HG03159 (cell line): ENCODE data around the gene TMEM150B.
A peak's percentile ranks its signal among the peaks of the same experiment; 100 is the strongest.
"Not testable (repeated sequence)": the region's sequence is repeated elsewhere in the genome, so short reads cannot be mapped to it uniquely, and the experiment has no call there.

Experiments used
- ATAC-seq: cut with Tn5 transposase; IDR thresholded peaks from one replicate; pipeline ENCODE4 v1.9.1; 2021; ENCODE audit warnings: mild to moderate bottlenecking, moderate library complexity; ENCODE audit not compliant: unreplicated experiment

Gene TMEM150B

DNA sequence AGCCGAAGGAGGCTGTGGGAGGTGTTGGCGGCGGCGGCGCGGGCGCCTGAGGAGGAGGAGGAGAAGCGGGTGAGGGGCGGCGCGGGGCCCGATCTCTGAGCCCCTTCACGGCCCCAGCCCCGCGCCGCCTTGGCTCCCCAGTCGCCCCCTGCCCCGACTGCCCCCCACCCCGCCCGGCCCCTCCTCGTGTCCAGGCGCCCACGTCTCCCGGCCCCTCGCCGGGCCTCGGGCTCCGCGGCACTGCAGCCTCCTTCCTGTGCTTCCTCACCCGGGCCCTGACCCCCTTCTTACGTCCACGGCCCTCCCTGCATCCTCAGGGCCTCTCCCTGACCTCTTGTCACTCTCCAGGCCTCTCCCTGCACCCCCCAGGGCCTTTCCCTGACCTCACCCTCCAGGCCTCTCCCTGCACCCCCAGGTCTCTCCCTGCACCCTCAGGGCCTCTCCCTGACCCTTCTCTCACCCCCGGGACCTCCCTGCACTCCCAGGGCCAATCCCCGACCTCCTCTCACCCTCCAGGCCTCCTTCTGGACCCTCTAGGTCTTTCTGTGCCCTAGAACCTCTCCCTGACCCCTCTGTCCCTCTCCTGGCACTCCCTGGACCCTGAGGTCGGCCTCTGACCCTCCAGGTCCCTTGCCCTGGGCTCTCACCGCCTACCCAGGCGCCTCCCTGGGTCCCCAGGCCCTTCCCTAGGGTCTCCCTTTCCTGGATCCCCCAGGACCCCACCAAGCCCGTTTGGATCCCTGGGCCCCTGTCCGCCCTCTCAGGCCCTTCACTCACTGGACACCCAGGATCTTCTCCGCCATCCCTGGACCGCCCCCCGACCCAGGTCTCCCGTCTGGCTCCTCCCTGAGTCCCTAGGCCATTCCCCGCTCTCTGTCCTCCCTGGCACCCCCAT lies 15.0 kb upstream of the TMEM150B start:
- no peak for ATAC-seq

- ATAC-seq: peak; percentile 80
Measured at GRCh38 chr19:55339105-55339888, 14.2 kb upstream of the TMEM150B start, which contains the start of gene KMT5C. KMT5C (plus strand) TSS chr19:55339876; CDS start chr19:55341937, 2,061 bp downstream.

GRCh38 chr19:55336101-55336500 lies 11.0 kb upstream of the TMEM150B start:
- no peak for ATAC-seq

- no peak for ATAC-seq
Measured at GRCh38 chr19:55333870-55334269, 8.7 kb upstream of the TMEM150B start.

- ATAC-seq: not testable (repeated sequence)
Measured at GRCh38 chr19:55329791-55330190, 4.7 kb upstream of the TMEM150B start.

DNA sequence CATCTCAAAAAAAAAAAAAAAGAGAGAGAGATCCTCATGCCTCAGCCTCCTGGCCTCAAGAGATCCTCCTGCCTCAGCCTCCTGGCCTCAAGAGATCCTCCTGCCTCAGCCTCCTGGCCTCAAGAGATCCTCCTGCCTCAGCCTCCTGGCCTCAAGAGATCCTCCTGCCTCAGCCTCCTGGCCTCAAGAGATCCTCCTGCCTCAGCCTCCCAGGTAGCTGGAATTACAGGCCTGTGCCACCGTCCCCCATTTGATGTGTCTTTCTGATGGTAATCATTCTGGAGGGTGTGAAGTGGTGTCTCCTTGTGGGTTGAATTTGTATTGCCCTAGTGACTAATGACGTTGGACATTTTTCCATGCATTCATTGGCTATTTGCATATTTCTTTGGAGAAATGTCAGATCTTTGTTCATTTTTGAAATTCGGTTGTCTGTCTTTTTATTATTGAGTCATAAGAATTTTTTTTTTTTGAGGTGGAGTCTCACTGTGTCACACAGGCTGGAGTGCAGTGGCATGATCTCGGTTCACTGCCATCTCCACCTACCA lies 3.7 kb upstream of the TMEM150B start:
- ATAC-seq: not testable (repeated sequence)

- no peak for ATAC-seq
Measured at GRCh38 chr19:55324662-55325061, 479 bp downstream of the TMEM150B start.

- ATAC-seq: no peak
Measured at GRCh38 chr19:55322204-55322885, 2.8 kb downstream of the TMEM150B start.

GRCh38 chr19:55321466-55322137 lies 3.5 kb downstream of the TMEM150B start:
- ATAC-seq: no peak

DNA sequence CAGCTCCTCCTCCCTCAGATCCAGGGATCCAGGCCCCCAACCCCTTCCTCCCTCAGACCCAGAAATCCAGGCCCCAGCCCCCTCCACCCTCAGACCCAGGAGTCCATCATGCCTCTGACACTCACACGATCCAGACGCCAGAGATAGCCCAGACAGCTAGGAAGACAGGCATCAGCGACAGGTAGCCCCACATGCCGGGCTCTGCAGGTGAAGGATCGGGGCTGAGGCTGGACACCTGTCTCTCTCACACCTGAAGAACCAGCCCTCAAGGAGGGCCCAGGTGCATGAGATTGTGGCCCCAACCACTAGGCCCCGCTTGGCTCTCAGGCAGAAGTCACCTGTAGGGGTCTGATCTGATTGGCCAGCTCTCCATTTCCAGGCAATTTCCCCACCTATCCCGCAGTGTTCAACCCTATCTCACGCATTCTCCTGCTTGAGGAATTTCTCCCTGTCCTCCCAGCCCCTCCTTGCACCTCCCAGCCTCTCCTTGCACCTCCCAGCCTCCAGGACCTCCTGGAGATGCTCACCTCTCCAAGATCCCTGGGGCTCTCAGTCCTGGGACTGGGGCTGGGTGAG lies 4.2 kb downstream of the TMEM150B start:
- no peak for ATAC-seq

DNA sequence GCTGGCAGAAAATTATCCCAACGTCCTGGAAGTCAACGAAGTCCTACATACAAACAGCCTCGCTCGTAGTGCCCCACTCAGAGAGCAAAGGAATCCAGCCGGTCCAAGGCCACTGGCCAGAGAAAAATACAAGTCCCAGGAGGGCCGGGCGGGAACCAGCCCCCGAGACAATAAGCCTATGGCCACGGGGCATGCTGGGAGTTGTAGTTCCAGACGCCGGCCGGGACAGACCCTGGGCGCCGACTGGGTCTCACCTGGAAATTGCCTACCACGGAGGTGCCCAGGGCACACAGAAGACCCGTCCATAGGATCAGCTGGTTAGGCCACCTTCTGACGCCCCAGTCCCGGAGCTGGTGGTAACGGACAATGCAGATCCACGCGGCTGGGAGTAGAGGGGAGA lies 5.4 kb downstream of the TMEM150B start:
- no peak for ATAC-seq

- ATAC-seq: no peak
Measured at GRCh38 chr19:55316646-55317045, 8.5 kb downstream of the TMEM150B start.

GRCh38 chr19:55315956-55316525 lies 9.1 kb downstream of the TMEM150B start:
- no peak for ATAC-seq

- ATAC-seq: no peak
Measured at GRCh38 chr19:55314396-55314795, 10.7 kb downstream of the TMEM150B start.

DNA sequence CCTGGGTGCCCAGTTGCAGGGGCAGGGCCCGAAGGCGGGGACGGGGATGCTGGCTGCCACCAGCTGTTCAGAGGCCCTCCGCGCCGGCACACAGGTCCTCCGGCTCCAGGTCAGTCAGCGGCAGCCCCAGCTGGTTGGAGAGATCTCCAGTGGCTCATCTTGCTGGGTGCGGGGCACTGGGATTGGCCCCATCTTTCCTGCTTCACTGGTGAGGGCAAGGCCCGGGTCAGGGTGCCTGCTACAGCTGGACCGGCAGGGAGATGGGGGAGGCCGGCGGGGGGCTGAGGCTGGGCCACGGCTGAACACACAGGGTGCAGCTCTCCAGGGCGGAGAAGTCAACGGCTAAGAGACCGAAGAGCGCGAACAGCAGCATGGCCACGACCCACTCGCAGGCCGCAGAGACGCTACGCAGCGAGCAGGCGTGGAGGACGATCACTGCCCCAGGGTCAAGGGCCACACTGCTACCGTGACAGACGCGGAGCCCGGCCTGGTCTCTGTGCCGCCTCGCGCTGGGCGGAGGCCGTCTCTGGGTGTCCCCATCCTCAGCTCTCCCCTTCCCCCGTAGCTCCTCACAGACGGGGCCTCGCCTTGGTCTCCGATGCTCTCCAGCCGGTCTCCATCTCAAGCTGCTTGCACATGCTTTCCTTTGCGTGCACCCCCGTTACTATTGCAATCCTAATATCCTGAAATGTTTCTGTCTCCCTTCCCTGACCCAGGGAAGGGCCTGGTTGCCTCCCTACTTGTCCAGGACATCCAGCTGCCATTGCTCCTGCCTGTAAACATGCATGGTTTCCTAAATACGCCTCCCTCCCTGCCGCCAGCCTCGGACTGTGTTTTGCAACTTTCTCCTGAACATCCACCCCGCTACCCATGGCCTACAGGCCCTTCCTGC lies 12.3 kb downstream of the TMEM150B start:
- no peak for ATAC-seq

GRCh38 chr19:55311797-55312196 lies 13.3 kb downstream of the TMEM150B start:
- no peak for ATAC-seq

DNA sequence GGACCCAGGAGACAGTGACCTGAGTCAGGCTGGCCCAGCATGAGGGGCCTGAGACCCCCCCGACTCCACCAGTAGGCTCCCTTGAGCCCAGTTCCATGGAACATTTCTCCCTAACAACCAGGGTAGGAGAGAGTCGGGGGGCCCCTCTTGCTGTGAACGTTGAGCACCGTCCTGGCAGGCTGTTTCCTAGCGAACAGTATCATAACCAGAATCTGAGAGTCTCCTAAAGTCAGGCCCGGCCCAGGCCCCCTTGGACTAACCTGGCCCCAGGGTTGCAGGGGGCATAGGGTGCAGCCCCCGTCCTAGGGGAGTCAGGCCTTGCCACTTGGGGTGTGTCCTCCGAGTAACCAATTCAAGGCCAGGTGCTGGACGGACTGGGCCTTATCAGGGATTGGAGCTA lies 13.7 kb downstream of the TMEM150B start:
- no peak for ATAC-seq

DNA sequence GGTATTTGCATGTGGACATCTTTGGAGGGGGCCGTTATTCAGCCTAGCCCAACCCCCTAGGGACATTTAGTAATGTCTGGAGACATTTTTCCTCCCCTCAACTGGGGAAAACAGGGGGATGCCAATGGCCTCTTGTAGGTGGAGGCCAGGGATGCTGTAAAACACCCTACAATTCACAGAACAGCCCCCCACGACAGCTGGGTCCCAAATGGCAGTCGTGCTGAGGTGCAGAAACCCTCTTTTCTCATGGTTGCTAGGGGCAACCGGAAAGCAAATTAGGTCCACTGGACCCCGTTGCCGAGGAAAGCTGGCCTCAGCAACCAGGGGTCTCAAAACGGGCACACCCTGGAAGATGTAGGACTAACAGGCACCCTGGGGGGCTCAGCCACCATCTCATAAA lies 14.6 kb downstream of the TMEM150B start:
- no peak for ATAC-seq

DNA sequence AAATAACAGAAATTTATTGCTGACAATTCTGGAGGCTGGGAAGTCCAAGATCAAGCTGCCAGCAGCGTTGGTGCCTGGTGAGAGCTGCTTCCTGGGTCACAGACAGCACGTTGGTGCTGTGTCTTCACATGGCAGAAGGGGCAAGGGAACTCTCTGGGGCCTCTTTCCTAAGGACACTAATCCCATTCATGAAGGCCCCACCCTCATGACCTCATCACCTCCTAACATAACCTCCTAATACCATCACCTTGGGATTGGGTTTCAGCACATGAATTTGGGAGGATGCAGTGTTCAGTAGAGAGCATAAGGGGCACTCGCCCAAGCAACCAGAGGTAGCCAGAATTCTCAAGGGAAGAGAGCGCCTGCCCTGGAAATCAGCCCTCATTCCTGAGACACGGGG lies 15.7 kb downstream of the TMEM150B start:
- ATAC-seq: no peak
